ENCODE data around the gene USP12.
A peak's percentile ranks its signal among the peaks of the same experiment; 100 is the strongest.

The USP12 gene

GRCh38 chr13:27203854-27204253 is 32.2 kb upstream of the USP12 start:
- TF ChIP-seq SP1 (IDR thresholded peaks at IDR 0.05) (no peak), SUZ12 (IDR thresholded peaks at IDR 0.05) (no peak), CTBP1 (IDR thresholded peaks at IDR 0.05; ENCODE audit: borderline replicate concordance) (no peak), FOXA1 (IDR thresholded peaks at IDR 0.05) (no peak), NFRKB (IDR thresholded peaks at IDR 0.05) (no peak), ELF4 (IDR thresholded peaks at IDR 0.05) (no peak), HDGF (IDR thresholded peaks at IDR 0.05; ENCODE audit: borderline replicate concordance) (no peak), ZNF384 (IDR thresholded peaks at IDR 0.05) (no peak), PKNOX1 (IDR thresholded peaks at IDR 0.05) (no peak), FOXK2 (IDR thresholded peaks at IDR 0.05) (no peak), LEF1 (IDR thresholded peaks at IDR 0.05; ENCODE audit: borderline replicate concordance) (no peak), FOXM1 (IDR thresholded peaks at IDR 0.05; ENCODE audit: borderline replicate concordance) (no peak), BHLHE40 (IDR thresholded peaks at IDR 0.05; ENCODE audit: borderline replicate concordance) (no peak), TARDBP (IDR thresholded peaks at IDR 0.05) (no peak), ARNT (IDR thresholded peaks at IDR 0.05) (no peak), L3MBTL2 (conservative IDR thresholded peaks at IDR 0.05) (no peak)
- no peak for DNase-seq (ENCODE audit: extremely low spot score)
- ChIA-PET POLR2A (no interaction called here), CTCF (no interaction called here)

DNA sequence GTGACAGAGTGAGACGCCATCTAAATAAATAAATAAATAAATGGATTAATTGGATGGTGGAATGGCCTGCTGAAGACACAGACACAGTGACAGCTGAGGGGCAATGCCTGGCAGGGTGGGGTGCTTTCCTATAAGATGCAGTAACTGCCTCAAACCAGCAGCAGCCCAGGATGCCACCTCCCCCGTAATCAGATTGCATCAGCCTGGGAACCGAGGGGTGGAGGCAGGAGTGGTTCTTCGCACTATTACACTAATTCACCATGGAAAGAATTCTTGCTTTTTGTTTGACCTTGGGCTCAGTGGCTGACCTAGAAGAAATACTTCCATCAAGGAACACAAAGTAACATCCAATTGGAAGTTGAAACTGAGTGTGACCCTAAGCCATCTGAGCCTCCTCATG is 31.6 kb upstream of the USP12 start:
- DNase-seq (ENCODE audit: extremely low spot score): no peak
- POLR2A ChIA-PET: no interaction called here
- CTCF ChIA-PET: no interaction called here
- no peak for TF ChIP-seq FOXK2 (IDR thresholded peaks at IDR 0.05)
- no peak for TF ChIP-seq ELF4 (IDR thresholded peaks at IDR 0.05)
- no peak for TF ChIP-seq BHLHE40 (IDR thresholded peaks at IDR 0.05; ENCODE audit: borderline replicate concordance)
- no peak for TF ChIP-seq FOXA1 (IDR thresholded peaks at IDR 0.05)
- no peak for TF ChIP-seq PKNOX1 (IDR thresholded peaks at IDR 0.05)
- TF ChIP-seq NFRKB (IDR thresholded peaks at IDR 0.05): no peak
- no peak for TF ChIP-seq L3MBTL2 (conservative IDR thresholded peaks at IDR 0.05)
- no peak for TF ChIP-seq ARNT (IDR thresholded peaks at IDR 0.05)
- TF ChIP-seq TARDBP (IDR thresholded peaks at IDR 0.05): no peak
- no peak for TF ChIP-seq ZNF384 (IDR thresholded peaks at IDR 0.05)
- TF ChIP-seq SP1 (IDR thresholded peaks at IDR 0.05): no peak
- TF ChIP-seq SUZ12 (IDR thresholded peaks at IDR 0.05): no peak
- TF ChIP-seq HDGF (IDR thresholded peaks at IDR 0.05; ENCODE audit: borderline replicate concordance): no peak
- no peak for TF ChIP-seq LEF1 (IDR thresholded peaks at IDR 0.05; ENCODE audit: borderline replicate concordance)
- TF ChIP-seq FOXM1 (IDR thresholded peaks at IDR 0.05; ENCODE audit: borderline replicate concordance): no peak
- no peak for TF ChIP-seq CTBP1 (IDR thresholded peaks at IDR 0.05; ENCODE audit: borderline replicate concordance)

DNA sequence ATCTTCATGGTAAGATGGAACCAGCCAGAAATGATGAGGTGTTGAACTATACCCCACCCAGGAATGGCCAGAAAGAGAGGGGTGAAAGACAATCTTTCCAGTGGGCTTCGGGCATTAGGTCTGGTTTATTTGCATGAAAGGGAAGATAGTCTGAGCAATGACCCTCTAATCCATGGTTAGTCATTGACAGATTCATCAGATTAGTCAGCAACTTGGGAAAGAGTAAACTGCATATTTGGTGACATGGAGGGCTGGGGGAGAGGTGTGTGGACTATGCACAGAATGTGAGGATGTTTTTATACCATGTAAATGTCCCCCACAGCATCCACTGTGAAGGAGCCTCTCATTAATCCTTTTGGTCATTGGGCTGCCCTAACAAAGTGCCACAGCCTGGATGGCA is 30.1 kb upstream of the USP12 start:
- no peak for DNase-seq (ENCODE audit: extremely low spot score)

DNA sequence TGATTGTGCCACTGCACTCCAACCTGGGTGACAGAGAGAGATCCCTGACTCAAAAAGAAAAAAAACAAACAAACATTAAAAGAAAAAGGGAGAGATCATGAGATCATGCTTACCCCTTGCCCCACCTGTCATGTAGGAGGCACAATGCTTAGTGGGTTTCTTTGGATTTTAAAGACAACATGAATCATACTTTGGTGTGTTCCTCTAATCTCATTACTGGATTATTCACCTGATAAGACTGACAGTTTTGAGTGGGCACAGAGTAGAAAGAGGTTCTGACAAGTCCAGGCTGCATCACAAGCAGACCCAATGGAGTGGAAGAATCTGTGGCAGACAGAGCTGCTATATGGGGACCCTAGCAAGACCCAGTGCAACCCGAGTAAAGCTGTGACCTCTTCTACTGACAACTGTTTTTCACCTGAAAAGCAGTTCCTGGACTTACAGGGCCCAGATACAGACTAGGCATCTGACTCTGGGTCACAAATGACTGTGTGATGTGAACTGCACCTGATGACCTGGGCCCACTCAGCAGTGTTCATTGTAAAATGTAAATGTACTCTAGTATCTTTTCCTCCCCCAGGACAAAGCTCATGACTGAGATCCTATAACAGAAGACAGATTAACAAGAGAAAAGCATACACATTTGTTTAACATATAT is 28.9 kb upstream of the USP12 start:
- ChIA-PET CTCF (interaction anchor here (1.1 kb wide), 1 partner anchor 139 kb away, joined by 3 read pairs; no protein-coding TSS in a partner anchor), POLR2A (no interaction called here)
- no peak for TF ChIP-seq SP1 (IDR thresholded peaks at IDR 0.05)
- no peak for TF ChIP-seq NFRKB (IDR thresholded peaks at IDR 0.05)
- no peak for TF ChIP-seq LEF1 (IDR thresholded peaks at IDR 0.05; ENCODE audit: borderline replicate concordance)
- no peak for TF ChIP-seq TARDBP (IDR thresholded peaks at IDR 0.05)
- no peak for TF ChIP-seq L3MBTL2 (conservative IDR thresholded peaks at IDR 0.05)
- TF ChIP-seq ZNF384 (IDR thresholded peaks at IDR 0.05): no peak
- TF ChIP-seq FOXK2 (IDR thresholded peaks at IDR 0.05): no peak
- no peak for TF ChIP-seq FOXA1 (IDR thresholded peaks at IDR 0.05)
- TF ChIP-seq ELF4 (IDR thresholded peaks at IDR 0.05): no peak
- TF ChIP-seq HDGF (IDR thresholded peaks at IDR 0.05; ENCODE audit: borderline replicate concordance): no peak
- no peak for TF ChIP-seq CTBP1 (IDR thresholded peaks at IDR 0.05; ENCODE audit: borderline replicate concordance)
- TF ChIP-seq BHLHE40 (IDR thresholded peaks at IDR 0.05; ENCODE audit: borderline replicate concordance): no peak
- no peak for TF ChIP-seq PKNOX1 (IDR thresholded peaks at IDR 0.05)
- no peak for DNase-seq (ENCODE audit: extremely low spot score)

More for the DNA sequence above, 30.1 kb upstream of the USP12 start:
- POLR2A ChIA-PET: no interaction called here
- TF ChIP-seq ZNF384 (IDR thresholded peaks at IDR 0.05) (no peak), PKNOX1 (IDR thresholded peaks at IDR 0.05) (no peak), CTBP1 (IDR thresholded peaks at IDR 0.05; ENCODE audit: borderline replicate concordance) (no peak), FOXK2 (IDR thresholded peaks at IDR 0.05) (no peak), L3MBTL2 (conservative IDR thresholded peaks at IDR 0.05) (no peak), LEF1 (IDR thresholded peaks at IDR 0.05; ENCODE audit: borderline replicate concordance) (no peak), FOXM1 (IDR thresholded peaks at IDR 0.05; ENCODE audit: borderline replicate concordance) (no peak), HDGF (IDR thresholded peaks at IDR 0.05; ENCODE audit: borderline replicate concordance) (no peak), NFRKB (IDR thresholded peaks at IDR 0.05) (no peak), BHLHE40 (IDR thresholded peaks at IDR 0.05; ENCODE audit: borderline replicate concordance) (no peak), FOXA1 (IDR thresholded peaks at IDR 0.05) (no peak), ARNT (IDR thresholded peaks at IDR 0.05) (no peak), SP1 (IDR thresholded peaks at IDR 0.05) (no peak), ELF4 (IDR thresholded peaks at IDR 0.05) (no peak), SUZ12 (IDR thresholded peaks at IDR 0.05) (no peak), TARDBP (IDR thresholded peaks at IDR 0.05) (no peak)
- CTCF ChIA-PET: no interaction called here

DNA sequence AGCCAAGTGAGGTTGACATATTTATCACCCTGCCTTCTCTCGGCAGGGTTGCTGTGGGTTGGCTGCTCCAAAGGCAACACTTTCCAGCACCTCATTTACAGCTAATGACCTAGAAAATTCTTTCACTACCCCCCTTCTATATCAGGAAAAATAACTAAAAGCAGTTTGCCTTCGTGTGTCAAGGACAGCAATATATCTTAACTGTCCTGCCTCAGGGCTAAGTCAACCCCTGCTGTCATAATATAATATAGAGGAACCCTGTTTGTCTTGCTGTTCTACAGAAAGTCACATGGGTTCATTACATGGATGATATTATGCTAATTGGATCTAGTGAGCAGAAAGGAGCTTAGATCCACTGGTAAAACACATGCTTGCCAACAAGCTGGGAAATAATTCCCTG is 28.1 kb upstream of the USP12 start:
- no peak for DNase-seq (ENCODE audit: extremely low spot score)
- CTCF ChIA-PET: interaction anchor here (1.1 kb wide), 1 partner anchor 140 kb away, joined by 3 read pairs; no protein-coding TSS in a partner anchor
- TF ChIP-seq TARDBP (IDR thresholded peaks at IDR 0.05) (no peak), PKNOX1 (IDR thresholded peaks at IDR 0.05) (peak; percentile 79), ELF4 (IDR thresholded peaks at IDR 0.05) (no peak)
- POLR2A ChIA-PET: no interaction called here

Data from HEK293T (cell line).